Measurements from ENCODE around the gene ZNF845.
A peak's percentile ranks its signal among the peaks of the same experiment; 100 is the strongest.
"Not testable (repeated sequence)": the region's sequence is repeated elsewhere in the genome, so short reads cannot be mapped to it uniquely, and the experiment has no call there.

Gene ZNF845

GRCh38 chr19:53333463-53334449 lies at the start of gene ZNF845:
ZNF845 (plus strand) TSS chr19:53333749; CDS start chr19:53341308, 7,559 bp downstream.
- Mint-ChIP-seq H3K36me3 (ENCODE audit: low read depth) (peaks cover 23% of the 10 kb centered on the region), H3K27ac (peak within 1 kb of the TSS; percentile 52 to 84 (median 73)), H3K9me3 (peaks cover 19% of the 10 kb centered on the region), H3K27me3 (ENCODE audit: low read depth) (peaks cover 3% of the 10 kb centered on the region), H3K4me3 (peak within 1 kb of the TSS; percentile 89 to 94 (median 92)), H3K4me1 (peaks cover 10% of the 10 kb centered on the region)
- no peak for TF ChIP-seq CTCF (IDR thresholded peaks at IDR 0.05; ENCODE audit: unreplicated experiment in 3 of 3)

GRCh38 chr19:53285087-53285486 lies 48.5 kb upstream of the ZNF845 start:
- Mint-ChIP-seq H3K4me1 (no peaks in the 10 kb centered on the region), H3K36me3 (ENCODE audit: low read depth) (no peaks in the 10 kb centered on the region), H3K4me3 (no peak overlapping the region), H3K9me3 (peaks cover 14% of the 10 kb centered on the region), H3K27me3 (ENCODE audit: low read depth) (no peaks in the 10 kb centered on the region), H3K27ac (no peak overlapping the region)
- TF ChIP-seq CTCF (IDR thresholded peaks at IDR 0.05; ENCODE audit: unreplicated experiment in 3 of 3): no peak

- no peaks in the 10 kb centered on the region for H3K4me1 Mint-ChIP-seq
- H3K9me3 Mint-ChIP-seq: peaks cover 33% of the 10 kb centered on the region
- no peak overlapping the region for H3K4me3 Mint-ChIP-seq
- no peak for TF ChIP-seq CTCF (IDR thresholded peaks at IDR 0.05; ENCODE audit: unreplicated experiment in 3 of 3)
- peaks cover 10% of the 10 kb centered on the region for H3K27me3 Mint-ChIP-seq (ENCODE audit: low read depth)
- no peaks in the 10 kb centered on the region for H3K36me3 Mint-ChIP-seq (ENCODE audit: low read depth)
- no peak overlapping the region for H3K27ac Mint-ChIP-seq
Measured at GRCh38 chr19:53290758-53291549, 42.6 kb upstream of the ZNF845 start.

- no peak overlapping the region for H3K27ac Mint-ChIP-seq
- peaks cover 32% of the 10 kb centered on the region for H3K9me3 Mint-ChIP-seq
- H3K4me3 Mint-ChIP-seq: no peak overlapping the region
- no peaks in the 10 kb centered on the region for H3K4me1 Mint-ChIP-seq
- no peaks in the 10 kb centered on the region for H3K36me3 Mint-ChIP-seq (ENCODE audit: low read depth)
- no peak for TF ChIP-seq CTCF (IDR thresholded peaks at IDR 0.05; ENCODE audit: unreplicated experiment in 3 of 3)
- peaks cover 13% of the 10 kb centered on the region for H3K27me3 Mint-ChIP-seq (ENCODE audit: low read depth)
Measured at GRCh38 chr19:53294786-53295441, 38.6 kb upstream of the ZNF845 start.

- H3K9me3 Mint-ChIP-seq: peaks cover 12% of the 10 kb centered on the region
- not testable (repeated sequence) for H3K27ac Mint-ChIP-seq; H3K4me3 Mint-ChIP-seq; H3K4me1 Mint-ChIP-seq; H3K36me3 Mint-ChIP-seq (ENCODE audit: low read depth); H3K27me3 Mint-ChIP-seq (ENCODE audit: low read depth)
Measured at GRCh38 chr19:53301341-53301740, 32.2 kb upstream of the ZNF845 start.

GRCh38 chr19:53308339-53308811 lies 25.2 kb upstream of the ZNF845 start:
- Mint-ChIP-seq H3K27me3 (ENCODE audit: low read depth) (peaks cover 20% of the 10 kb centered on the region), H3K4me1 (no peaks in the 10 kb centered on the region), H3K9me3 (peaks cover 16% of the 10 kb centered on the region), H3K36me3 (ENCODE audit: low read depth) (no peaks in the 10 kb centered on the region), H3K4me3 (no peak overlapping the region), H3K27ac (no peak overlapping the region)
- no peak for TF ChIP-seq CTCF (IDR thresholded peaks at IDR 0.05; ENCODE audit: unreplicated experiment in 3 of 3)
